ENCODE data around the gene ALG12. TPM values are rescaled to one million over a fixed set of nuclear protein-coding genes. Genes with fewer than 3 reads are reported as not detected.

Gene ALG12
- total and polyA plus RNA-seq, 2 donors from 2014 or later = 27.2 to 28.4 TPM

DNA sequence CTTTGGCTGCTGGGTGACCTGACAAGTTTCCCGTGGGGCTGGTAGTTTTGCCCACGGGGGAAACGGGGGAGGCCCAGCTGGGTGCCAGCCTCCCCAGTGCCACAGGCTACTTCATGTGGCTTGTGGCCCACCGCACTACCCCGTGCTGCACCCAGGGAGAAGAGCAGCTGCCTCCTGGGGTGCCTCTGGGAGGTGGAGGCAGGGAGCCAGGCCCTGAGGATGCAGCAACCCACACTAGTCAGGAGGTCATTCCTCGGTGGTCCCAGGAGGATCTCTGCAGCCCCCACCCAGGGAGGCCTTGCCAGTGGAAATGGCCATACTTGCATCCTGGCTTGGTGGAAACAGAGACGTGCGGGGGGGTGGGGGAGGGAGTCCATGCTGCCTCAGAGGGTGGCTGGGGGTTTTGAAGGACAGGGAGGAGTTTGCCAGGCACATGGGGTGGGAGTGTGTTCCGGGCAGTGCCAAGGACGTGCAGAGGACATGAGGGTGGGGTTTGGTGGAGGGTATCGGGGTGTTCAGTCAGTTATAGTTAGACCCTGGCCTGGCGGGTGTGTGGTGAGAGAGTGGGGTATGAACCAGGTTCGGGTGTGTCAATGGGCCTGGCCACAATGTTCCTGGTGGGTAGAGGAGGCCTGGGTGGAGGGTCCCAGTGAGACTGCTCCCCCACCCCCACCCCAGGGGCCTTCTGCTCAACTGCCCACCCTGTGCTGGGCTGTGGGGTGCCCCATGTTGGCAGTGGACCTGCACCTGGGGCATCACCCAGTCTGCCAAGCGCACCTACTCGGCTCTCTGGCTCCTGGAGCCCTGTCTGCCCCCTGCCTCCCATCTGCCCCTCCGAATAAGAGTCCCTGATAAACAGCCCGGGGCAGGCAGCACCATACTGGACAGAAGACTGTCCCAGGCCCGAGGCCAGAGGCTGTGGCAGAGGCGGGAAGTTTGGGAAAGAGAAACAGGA is 46.2 kb upstream of the ALG12 start:
- FAIRE-seq = no peak
- DNase-seq = peak in 3 of 5 donors; percentile 8 to 74 (median 58)
- intact Hi-C loops (cut with DNase I) = no loop called here
- Histone ChIP-seq H3K4me3 (ENCODE audit: low read length in 3 of 3) (peak overlapping the region in 2 of 3 donors; percentile 80 to 84), H3K4me1 (ENCODE audit: control insufficient read depth in 2 of 3, insufficient read depth in 2 of 3, low read depth in 1 of 3, low read length in 3 of 3) (peaks cover 0 to 63% (median 44%) of the 10 kb centered on the region in 3 donors), H3K9ac (ENCODE audit: low read length in 3 of 3) (peak overlapping the region in 2 of 3 donors; percentile 61 to 97), H3K27ac (ENCODE audit: low read depth in 2 of 2, low read length in 2 of 2) (peak overlapping the region; percentile 97), H3K27me3 (ENCODE audit: control insufficient read depth, insufficient read depth, low read length) (no peaks in the 10 kb centered on the region), H3K36me3 (ENCODE audit: control insufficient read depth in 2 of 3, insufficient read depth in 3 of 3, low read length in 3 of 3) (peaks cover 0 to 24% (median 7%) of the 10 kb centered on the region in 3 donors), H3K9me3 (ENCODE audit: control insufficient read depth in 2 of 3, insufficient read depth in 1 of 3, low read length in 3 of 3) (no peaks in the 10 kb centered on the region)
- TF ChIP-seq, protein P1, sequence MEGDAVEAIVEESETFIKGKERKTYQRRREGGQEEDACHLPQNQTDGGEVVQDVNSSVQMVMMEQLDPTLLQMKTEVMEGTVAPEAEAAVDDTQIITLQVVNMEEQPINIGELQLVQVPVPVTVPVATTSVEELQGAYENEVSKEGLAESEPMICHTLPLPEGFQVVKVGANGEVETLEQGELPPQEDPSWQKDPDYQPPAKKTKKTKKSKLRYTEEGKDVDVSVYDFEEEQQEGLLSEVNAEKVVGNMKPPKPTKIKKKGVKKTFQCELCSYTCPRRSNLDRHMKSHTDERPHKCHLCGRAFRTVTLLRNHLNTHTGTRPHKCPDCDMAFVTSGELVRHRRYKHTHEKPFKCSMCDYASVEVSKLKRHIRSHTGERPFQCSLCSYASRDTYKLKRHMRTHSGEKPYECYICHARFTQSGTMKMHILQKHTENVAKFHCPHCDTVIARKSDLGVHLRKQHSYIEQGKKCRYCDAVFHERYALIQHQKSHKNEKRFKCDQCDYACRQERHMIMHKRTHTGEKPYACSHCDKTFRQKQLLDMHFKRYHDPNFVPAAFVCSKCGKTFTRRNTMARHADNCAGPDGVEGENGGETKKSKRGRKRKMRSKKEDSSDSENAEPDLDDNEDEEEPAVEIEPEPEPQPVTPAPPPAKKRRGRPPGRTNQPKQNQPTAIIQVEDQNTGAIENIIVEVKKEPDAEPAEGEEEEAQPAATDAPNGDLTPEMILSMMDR (IDR thresholded peaks at IDR 0.05; ENCODE audit: borderline replicate concordance, extremely low read depth, insufficient read depth) = no peak

DNA sequence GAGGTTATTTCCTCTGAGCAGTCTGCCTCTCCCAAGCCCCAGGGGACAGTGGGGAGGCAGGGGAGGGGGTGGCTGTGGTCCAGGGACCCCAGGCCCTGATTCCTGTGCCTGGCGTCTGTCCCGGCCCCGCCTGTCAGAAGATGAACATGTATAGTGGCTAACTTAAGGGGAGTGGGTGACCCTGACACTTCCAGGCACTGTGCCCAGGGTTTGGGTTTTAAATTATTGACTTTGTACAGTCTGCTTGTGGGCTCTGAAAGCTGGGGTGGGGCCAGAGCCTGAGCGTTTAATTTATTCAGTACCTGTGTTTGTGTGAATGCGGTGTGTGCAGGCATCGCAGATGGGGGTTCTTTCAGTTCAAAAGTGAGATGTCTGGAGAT is 45.4 kb upstream of the ALG12 start:
- Histone ChIP-seq H3K27ac (ENCODE audit: low read depth in 2 of 2, low read length in 2 of 2) (peak overlapping the region; percentile 97), H3K9ac (ENCODE audit: low read length in 3 of 3) (peak overlapping the region in 2 of 3 donors; percentile 61 to 97), H3K36me3 (ENCODE audit: control insufficient read depth in 2 of 3, insufficient read depth in 3 of 3, low read length in 3 of 3) (peaks cover 0 to 24% (median 7%) of the 10 kb centered on the region in 3 donors), H3K27me3 (ENCODE audit: control insufficient read depth, insufficient read depth, low read length) (no peaks in the 10 kb centered on the region), H3K4me3 (ENCODE audit: low read length in 3 of 3) (peak overlapping the region in 2 of 3 donors; percentile 80 to 84), H3K4me1 (ENCODE audit: control insufficient read depth in 2 of 3, insufficient read depth in 2 of 3, low read depth in 1 of 3, low read length in 3 of 3) (peaks cover 0 to 63% (median 47%) of the 10 kb centered on the region in 3 donors), H3K9me3 (ENCODE audit: control insufficient read depth in 2 of 3, insufficient read depth in 1 of 3, low read length in 3 of 3) (no peaks in the 10 kb centered on the region)
- FAIRE-seq (no peak), DNase-seq (no peak)
- TF ChIP-seq, protein P1 (IDR thresholded peaks at IDR 0.05; ENCODE audit: borderline replicate concordance, extremely low read depth, insufficient read depth) = no peak
- intact Hi-C loops (cut with DNase I) = no loop called here

DNA sequence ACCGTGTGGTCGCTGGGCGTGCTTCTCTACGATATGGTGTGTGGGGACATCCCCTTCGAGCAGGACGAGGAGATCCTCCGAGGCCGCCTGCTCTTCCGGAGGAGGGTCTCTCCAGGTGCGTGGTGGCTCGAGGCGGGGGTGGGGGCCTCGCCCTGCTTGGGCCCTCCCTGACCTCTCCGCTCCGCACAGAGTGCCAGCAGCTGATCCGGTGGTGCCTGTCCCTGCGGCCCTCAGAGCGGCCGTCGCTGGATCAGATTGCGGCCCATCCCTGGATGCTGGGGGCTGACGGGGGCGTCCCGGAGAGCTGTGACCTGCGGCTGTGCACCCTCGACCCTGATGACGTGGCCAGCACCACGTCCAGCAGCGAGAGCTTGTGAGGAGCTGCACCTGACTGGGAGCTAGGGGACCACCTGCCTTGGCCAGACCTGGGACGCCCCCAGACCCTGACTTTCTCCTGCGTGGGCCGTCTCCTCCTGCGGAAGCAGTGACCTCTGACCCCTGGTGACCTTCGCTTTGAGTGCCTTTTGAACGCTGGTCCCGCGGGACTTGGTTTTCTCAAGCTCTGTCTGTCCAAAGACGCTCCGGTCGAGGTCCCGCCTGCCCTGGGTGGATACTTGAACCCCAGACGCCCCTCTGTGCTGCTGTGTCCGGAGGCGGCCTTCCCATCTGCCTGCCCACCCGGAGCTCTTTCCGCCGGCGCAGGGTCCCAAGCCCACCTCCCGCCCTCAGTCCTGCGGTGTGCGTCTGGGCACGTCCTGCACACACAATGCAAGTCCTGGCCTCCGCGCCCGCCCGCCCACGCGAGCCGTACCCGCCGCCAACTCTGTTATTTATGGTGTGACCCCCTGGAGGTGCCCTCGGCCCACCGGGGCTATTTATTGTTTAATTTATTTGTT is 44.8 kb upstream of the ALG12 start:
- peak overlapping the region; percentile 11 to 84 (median 80) for H3K4me3 ChIP-seq (ENCODE audit: low read length in 3 of 3)
- TF ChIP-seq, protein P1 (IDR thresholded peaks at IDR 0.05; ENCODE audit: borderline replicate concordance, extremely low read depth, insufficient read depth) = no peak
- H3K9me3 ChIP-seq (ENCODE audit: control insufficient read depth in 2 of 3, insufficient read depth in 1 of 3, low read length in 3 of 3) = no peaks in the 10 kb centered on the region
- H3K27ac ChIP-seq (ENCODE audit: low read depth in 2 of 2, low read length in 2 of 2) = peak overlapping the region; percentile 97
- DNase-seq (peak in 3 of 5 donors; percentile 47 to 83 (median 83)), FAIRE-seq (no peak)
- peak overlapping the region in 2 of 3 donors; percentile 84 to 97 for H3K9ac ChIP-seq (ENCODE audit: low read length in 3 of 3)
- no peaks in the 10 kb centered on the region for H3K27me3 ChIP-seq (ENCODE audit: control insufficient read depth, insufficient read depth, low read length)
- peaks cover 0 to 24% (median 7%) of the 10 kb centered on the region in 3 donors for H3K36me3 ChIP-seq (ENCODE audit: control insufficient read depth in 2 of 3, insufficient read depth in 3 of 3, low read length in 3 of 3)
- H3K4me1 ChIP-seq (ENCODE audit: control insufficient read depth in 2 of 3, insufficient read depth in 2 of 3, low read depth in 1 of 3, low read length in 3 of 3) = peaks cover 0 to 57% (median 41%) of the 10 kb centered on the region in 3 donors
- intact Hi-C loops (cut with DNase I) = no loop called here
